ENCODE measurements around the gene ARL3. TPM values are rescaled to one million over a fixed set of nuclear protein-coding genes. Genes with fewer than 3 reads are reported as not detected.

ARL3 gene
- total and polyA plus RNA-seq, 2 of the 4 experiments (the other 2 are of a cell fraction) = 5.0 to 14.3 TPM

GRCh38 chr10:102645741-102646609 is 68.2 kb downstream of the ARL3 start (continued):
- TF ChIP-seq ELK1 (IDR thresholded peaks at IDR 0.05; ENCODE audit: borderline replicate concordance, low read depth, low read length) = no peak
- TF ChIP-seq SMC3 (IDR thresholded peaks at IDR 0.05; ENCODE audit: low read depth, low read length) = no peak
- peak; percentile 4; the same call in 1 of the 2 replicates for TF ChIP-seq RAD21 (IDR thresholded peaks at IDR 0.05; ENCODE audit: low read length)

Data from IMR-90 (cell line).